GM12864 (cell line): ENCODE results near the gene KCNN2.

ENCODE experiments used
- DNase-seq: peaks from one replicate; pipeline ENCODE4 v3.0.0-alpha.2; 2011; ENCODE audit warnings: low read depth
- H3K4me3 ChIP-seq: 2 replicates; pipeline ENCODE4 v1.5.1; 2011; ENCODE audit warnings: mild to moderate bottlenecking, low read depth, low read length, control low read depth
- TF ChIP-seq, protein P1 (sequence below): IDR thresholded peaks from 2 replicates; pipeline ENCODE4 v1.5.1; 2011; ENCODE audit warnings: low read depth, mild to moderate bottlenecking, moderate library complexity, low read length, control low read depth, inconsistent platforms; ENCODE audit errors: missing control alignments

Gene KCNN2

GRCh38 chr5:114434396-114435219 is 72.7 kb downstream of the KCNN2 start:
- no peak overlapping the region for H3K4me3 ChIP-seq
- TF ChIP-seq, protein P1, sequence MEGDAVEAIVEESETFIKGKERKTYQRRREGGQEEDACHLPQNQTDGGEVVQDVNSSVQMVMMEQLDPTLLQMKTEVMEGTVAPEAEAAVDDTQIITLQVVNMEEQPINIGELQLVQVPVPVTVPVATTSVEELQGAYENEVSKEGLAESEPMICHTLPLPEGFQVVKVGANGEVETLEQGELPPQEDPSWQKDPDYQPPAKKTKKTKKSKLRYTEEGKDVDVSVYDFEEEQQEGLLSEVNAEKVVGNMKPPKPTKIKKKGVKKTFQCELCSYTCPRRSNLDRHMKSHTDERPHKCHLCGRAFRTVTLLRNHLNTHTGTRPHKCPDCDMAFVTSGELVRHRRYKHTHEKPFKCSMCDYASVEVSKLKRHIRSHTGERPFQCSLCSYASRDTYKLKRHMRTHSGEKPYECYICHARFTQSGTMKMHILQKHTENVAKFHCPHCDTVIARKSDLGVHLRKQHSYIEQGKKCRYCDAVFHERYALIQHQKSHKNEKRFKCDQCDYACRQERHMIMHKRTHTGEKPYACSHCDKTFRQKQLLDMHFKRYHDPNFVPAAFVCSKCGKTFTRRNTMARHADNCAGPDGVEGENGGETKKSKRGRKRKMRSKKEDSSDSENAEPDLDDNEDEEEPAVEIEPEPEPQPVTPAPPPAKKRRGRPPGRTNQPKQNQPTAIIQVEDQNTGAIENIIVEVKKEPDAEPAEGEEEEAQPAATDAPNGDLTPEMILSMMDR = no peak
- DNase-seq = no peak

GRCh38 chr5:114435220-114435481 is 73.3 kb downstream of the KCNN2 start:
- H3K4me3 ChIP-seq = no peak overlapping the region
- TF ChIP-seq, protein P1 = no peak
- no peak for DNase-seq

DNA sequence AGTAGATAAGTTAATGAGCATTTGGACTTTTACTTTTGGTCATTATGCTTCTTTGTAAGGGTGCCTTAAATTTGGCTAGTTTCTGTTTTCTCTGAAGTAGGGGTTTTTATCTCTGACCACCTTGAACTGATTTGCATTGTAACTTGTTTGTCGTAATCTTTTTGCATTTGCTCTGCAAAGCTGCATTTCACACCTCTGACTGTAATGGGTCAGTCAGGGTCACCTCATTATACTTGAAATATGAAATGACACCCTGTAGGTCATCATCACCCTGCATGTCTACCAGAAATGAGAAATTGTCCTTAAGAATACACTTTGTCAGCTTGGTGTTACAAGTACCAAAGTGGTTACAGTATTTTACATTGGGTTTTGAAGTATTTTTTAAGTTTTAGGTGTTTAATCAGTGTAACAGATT is 74.0 kb downstream of the KCNN2 start:
- no peak overlapping the region for H3K4me3 ChIP-seq
- TF ChIP-seq, protein P1 = no peak
- peak; percentile 3 for DNase-seq

DNA sequence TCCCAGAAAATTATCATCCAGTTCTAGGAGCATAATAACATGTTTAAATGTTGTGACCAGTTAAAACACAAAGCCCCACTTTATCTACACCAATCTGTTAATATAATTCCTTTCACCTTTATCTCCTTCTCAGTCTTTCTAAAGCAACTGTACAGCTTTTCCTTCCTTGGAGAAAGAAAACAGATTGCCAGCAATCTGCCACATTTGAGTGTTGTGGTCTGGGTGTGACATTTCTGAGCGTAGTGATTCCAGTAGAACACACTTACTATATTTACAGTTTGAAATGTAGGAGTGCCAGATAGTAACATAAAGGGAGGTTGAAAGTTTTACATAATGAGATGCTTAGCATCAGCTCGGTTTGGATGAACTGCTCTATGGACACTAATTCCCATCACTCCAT is 76.1 kb downstream of the KCNN2 start:
- TF ChIP-seq, protein P1 = no peak
- no peak for DNase-seq
- no peak overlapping the region for H3K4me3 ChIP-seq

- no peak for DNase-seq
- H3K4me3 ChIP-seq = no peak overlapping the region
- TF ChIP-seq, protein P1 = no peak
Measured at GRCh38 chr5:114438471-114438870, 76.6 kb downstream of the KCNN2 start.

- no peak overlapping the region for H3K4me3 ChIP-seq
- TF ChIP-seq, protein P1 = peak; percentile 31
- DNase-seq = no peak
Measured at GRCh38 chr5:114447084-114447773, 85.4 kb downstream of the KCNN2 start.
